HG02759 (cell line): ENCODE measurements around the gene FBLN5.
"Not testable (repeated sequence)": the region's sequence is repeated elsewhere in the genome, so short reads cannot be mapped to it uniquely, and the experiment has no call there.

Source experiments
- ATAC-seq: cut with Tn5 transposase; IDR thresholded peaks from one replicate; pipeline ENCODE4 v1.9.1; 2021; ENCODE audit warnings: mild to moderate bottlenecking, moderate library complexity; ENCODE audit not compliant: unreplicated experiment

The FBLN5 gene

DNA sequence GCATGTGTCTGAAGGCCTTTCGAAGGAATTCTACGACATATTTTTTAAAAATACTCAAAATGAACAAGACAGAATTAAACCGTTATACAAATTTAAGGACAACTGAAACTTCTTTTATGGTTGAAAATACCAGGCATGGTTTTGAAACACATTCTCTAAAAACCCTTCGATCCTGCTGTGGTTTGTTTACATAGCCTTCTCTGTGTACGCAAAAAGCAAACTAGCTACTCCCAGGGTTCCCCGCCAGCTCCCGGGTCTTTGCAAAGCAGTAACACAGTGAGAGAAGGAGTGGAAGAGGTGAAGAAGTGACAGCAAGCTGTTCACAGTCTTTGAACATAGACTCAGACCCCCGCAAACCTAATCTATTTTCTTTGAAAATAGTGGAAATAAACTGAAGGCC, 77.9 kb downstream of the FBLN5 start:
- ATAC-seq = no peak

GRCh38 chr14:91867316-91867988, 80.0 kb downstream of the FBLN5 start, which contains the start of gene TC2N:
Gene TC2N, minus strand, starts transcription at chr14:91867536. Its CDS starts 53,767 bp downstream, at chr14:91813769.
- no peak for ATAC-seq

GRCh38 chr14:91866511-91867295, 80.8 kb downstream of the FBLN5 start:
- no peak for ATAC-seq

GRCh38 chr14:91866061-91866460, 81.4 kb downstream of the FBLN5 start:
- ATAC-seq = no peak

DNA sequence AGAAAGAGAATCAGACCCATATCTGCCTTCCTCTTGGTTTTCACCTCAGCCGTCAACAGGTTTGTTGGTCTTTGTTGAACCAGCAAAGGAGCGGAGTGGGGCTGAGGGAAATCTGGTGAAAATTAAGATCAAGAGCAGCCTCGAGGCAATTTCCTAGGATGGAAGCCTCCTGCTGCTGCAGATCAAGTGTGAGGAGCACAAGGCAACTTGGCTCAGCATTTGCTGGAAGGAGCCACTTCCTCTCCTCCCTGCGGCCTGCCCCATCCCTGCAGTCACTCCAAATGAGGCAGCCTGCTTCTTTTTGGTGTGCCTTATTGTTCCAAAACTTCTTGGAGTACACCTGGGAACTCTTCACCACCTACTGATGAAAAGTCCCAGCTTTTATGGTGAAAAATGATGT, 85.1 kb downstream of the FBLN5 start:
- ATAC-seq = no peak

GRCh38 chr14:91861091-91861490, 86.4 kb downstream of the FBLN5 start:
- ATAC-seq = no peak

DNA sequence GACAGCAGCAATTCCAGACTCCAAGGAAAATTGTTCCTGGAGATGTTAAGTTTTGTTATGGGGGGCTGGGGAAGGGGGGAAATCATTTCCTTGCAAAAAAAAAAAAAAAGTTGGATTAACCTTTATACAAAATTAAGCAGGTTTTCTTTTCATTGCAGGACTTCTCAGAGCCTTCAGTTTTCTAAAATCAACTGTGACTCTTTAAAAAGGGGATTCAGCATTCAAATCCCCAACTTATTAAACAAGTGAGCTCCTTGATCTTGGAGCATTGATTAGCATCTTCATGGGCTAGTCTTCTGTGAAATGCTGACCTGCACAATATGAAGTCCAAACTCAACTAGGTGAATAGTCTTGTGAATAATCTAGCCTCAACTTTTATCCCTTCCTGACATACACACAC, 87.3 kb downstream of the FBLN5 start:
- ATAC-seq = no peak

DNA sequence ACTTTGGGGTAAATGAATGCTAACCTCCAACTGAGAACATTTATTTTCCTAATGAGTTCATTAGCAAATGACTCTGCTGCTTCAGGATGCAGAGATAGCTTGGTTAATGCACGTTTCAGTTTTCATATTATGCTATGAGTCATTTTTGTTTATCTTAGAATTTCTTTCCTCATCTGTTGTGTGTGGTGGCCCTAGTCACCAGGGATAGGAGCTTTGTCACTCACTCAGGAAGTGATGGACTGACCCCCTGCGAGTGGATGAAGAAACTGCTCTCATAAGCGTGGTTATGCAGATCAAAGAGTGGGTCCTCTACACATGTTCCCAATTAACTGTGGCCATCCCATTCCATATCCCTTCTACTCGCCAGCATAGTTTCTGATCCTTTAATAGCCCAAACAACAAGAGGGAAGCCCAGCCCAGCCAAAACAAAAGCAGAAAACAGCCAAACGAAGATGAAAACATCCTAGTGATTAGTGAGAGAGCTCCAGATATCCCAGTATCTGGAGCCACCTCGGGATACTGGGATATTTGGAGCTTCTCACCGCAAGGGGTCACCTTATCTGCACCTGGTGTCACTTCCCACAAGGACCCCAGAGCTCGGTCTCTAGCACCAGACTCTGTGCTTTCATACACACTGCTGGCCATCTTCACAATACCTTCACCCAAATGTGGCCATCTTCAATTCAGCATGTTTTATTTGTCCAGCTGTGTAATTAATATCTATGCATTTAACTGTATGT, 88.8 kb downstream of the FBLN5 start:
- ATAC-seq = no peak

DNA sequence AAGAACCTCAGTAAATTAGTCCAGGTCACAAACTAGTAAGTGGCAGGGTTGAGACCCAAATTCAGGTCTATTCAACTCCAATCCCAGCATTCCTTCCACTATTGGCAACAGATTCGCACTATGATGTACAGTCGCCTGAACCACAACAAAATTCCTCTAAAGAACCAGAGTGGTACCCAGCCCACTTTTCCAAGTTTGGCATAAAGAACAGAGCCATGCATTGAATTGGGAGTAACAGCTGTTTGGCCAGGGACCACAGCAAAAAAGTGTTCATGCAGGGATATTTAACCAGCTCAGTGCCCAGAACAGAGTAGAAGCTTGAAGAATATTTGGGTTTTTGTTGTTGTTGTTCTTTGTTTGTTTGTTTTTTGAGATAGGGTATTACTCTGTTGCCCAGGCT, 89.9 kb downstream of the FBLN5 start:
- no peak for ATAC-seq

DNA sequence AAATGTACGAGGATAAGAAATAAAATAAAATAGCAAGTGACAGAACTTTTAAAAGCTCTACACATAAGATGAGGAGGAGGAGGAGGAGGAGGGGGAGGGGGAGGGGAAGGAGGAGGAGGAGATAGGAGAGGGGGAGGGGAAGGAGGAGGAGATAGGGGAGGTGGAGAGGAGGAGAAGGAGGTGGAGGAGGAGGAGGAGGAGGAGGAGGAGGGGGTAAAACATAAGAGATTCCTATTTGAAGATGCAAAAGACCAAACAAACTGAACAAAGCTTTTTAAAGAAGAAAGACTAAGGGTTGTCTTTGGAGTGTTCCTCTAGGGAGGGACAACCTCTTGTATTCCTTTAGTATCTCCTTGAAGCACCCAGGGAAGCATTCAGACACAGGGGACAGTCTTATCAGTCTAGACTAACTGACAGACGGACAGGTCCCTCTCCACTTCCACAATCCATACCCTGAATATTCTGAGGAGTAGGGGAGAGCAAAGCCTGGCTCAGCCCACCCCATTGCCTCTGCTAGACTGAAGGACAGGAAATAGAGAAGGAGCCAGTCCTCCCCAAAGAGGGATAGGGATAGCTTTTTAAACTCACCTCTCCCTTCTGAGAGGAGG, 93.1 kb downstream of the FBLN5 start:
- ATAC-seq = no peak

DNA sequence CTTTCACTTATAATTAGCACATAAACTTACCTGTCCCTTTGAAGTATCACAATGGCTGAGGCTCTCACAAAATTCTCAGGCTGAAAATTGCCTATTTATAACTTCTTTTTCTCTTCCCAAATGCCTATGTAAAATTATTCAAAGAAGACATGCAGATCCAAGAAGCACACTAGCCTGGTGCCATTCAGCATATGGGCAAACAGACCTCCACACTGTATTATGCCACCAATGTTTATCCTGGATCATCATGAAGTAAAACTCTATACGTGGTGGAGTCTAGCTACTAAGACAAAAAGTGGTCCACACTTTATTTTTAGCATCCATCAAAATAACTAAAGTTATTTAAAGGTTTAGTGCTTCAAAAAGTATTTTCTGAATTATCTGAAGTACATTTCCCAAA, 95.9 kb downstream of the FBLN5 start:
- no peak for ATAC-seq

DNA sequence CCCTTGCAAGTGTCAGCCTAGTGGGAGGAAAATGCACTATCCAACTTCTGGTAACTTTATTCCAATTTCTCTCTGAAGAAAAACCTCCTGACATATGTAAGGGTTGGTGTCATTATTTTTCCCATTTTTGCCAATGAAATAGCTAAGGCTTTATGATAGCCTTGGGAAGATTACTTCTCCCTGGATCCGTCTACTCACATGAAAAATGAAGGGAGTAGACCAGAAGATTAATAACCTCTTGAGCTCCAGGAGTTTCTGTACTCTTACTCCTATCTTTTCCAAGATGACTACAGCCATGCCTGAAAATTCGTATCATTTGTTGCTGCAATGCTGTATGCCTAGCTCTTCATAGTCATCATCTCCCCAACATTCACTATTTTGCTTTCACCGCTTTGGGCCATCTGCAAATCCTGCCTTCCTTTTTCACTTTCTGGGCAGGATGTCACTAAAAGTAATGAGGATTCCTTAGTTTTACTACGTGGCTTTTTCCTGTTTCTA, 98.9 kb downstream of the FBLN5 start:
- ATAC-seq = no peak

- ATAC-seq = no peak
Observed at GRCh38 chr14:91847693-91848092, 99.8 kb downstream of the FBLN5 start.

GRCh38 chr14:91845652-91846051, 101.8 kb downstream of the FBLN5 start:
- no peak for ATAC-seq

DNA sequence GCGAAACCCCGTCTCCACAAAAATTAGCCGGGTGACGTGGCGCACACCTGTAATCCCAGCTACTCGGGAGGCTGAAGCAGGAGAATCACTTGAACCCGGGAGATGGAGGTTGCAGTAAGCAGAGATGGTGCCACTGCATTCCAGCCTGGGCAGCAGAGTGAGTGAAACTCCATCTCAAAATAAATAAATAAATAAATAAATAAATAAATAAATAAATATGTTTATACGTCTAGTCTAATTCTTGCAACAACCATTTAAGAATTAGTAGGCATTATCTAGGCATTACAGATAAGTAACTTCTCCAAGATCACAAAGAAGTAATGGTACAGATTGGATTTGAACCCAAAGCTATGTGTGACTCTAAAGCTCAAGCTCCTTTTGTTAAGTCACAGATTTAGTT, 102.4 kb downstream of the FBLN5 start:
- ATAC-seq = not testable (repeated sequence)

GRCh38 chr14:91844029-91844428, 103.5 kb downstream of the FBLN5 start:
- no peak for ATAC-seq

- ATAC-seq = no peak
Observed at GRCh38 chr14:91843437-91843836, 104.1 kb downstream of the FBLN5 start.

DNA sequence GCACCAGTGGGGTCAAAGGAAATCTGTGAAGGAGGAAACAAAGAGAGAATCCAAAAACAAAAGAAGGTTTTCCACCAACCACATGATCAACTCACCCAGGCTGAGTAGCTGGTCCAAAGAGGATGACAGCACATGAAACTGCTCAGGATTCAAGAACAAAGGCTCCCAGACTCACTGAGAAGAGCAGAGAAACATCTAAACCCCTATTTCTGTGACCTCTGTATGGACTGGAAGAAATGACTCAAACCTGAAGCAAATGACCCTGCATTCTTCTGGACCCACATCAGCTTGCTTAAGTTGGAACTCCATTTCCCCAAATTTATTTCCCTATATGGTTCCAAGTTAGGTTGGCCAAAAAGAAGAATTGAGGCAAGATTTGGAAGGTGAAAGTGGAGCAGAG, 106.4 kb downstream of the FBLN5 start:
- no peak for ATAC-seq

- no peak for ATAC-seq
Observed at GRCh38 chr14:91839749-91840148, 107.7 kb downstream of the FBLN5 start.

DNA sequence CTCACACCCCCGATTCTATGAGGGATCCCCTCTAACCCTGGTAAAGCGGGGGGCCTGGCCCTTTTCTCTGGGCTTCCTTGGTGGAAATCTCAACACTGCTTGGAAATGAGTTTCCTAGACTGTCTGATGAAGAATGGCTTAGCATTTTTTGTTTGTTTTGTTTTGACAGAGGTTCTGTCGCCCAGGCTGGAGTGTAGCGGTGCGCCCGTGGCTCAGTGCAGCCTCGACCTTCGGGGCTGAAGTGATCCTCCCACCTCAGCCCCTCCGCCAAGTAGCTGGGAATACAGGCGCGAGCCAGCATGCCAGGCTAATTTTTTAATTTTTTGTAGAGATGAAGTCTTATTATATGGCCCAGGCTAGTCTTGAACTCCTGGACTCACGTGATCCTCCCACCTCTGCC, 110.4 kb downstream of the FBLN5 start:
- ATAC-seq = no peak
